ENCODE results near the gene MTFR1L.

The MTFR1L gene

GRCh38 chr1:25779894-25780293 is 39.9 kb upstream of the MTFR1L start:
- no peak overlapping the region for H3K27ac ChIP-seq (ENCODE audit: low read length)
- no peaks in the 10 kb centered on the region for H3K27me3 ChIP-seq (ENCODE audit: control insufficient read depth, insufficient read depth, low read length)
- no peaks in the 10 kb centered on the region for H3K36me3 ChIP-seq (ENCODE audit: control insufficient read depth, insufficient read depth, low read length)
- peaks cover 9% of the 10 kb centered on the region for H3K4me1 ChIP-seq (ENCODE audit: control insufficient read depth, insufficient read depth, low read length)
- no CpG with 5 or more reads among the region's 4 CpGs for WGBS (ENCODE audit: insufficient coverage, insufficient read length)
- no peak for DNase-seq (ENCODE audit: low read depth, low spot score)
- H3K9me3 ChIP-seq (ENCODE audit: control insufficient read depth, insufficient read depth, low read length) = no peaks in the 10 kb centered on the region
- H3K4me3 ChIP-seq (ENCODE audit: low read length) = no peak overlapping the region

- Histone ChIP-seq H3K36me3 (ENCODE audit: control insufficient read depth, insufficient read depth, low read length) (no peaks in the 10 kb centered on the region), H3K27ac (ENCODE audit: low read length) (no peak overlapping the region), H3K4me1 (ENCODE audit: control insufficient read depth, insufficient read depth, low read length) (peaks cover 9% of the 10 kb centered on the region), H3K4me3 (ENCODE audit: low read length) (no peak overlapping the region), H3K27me3 (ENCODE audit: control insufficient read depth, insufficient read depth, low read length) (no peaks in the 10 kb centered on the region), H3K9me3 (ENCODE audit: control insufficient read depth, insufficient read depth, low read length) (no peaks in the 10 kb centered on the region)
- no peak for DNase-seq (ENCODE audit: low read depth, low spot score)
- no CpG with 5 or more reads among the region's 14 CpGs for WGBS (ENCODE audit: insufficient coverage, insufficient read length)
Observed at GRCh38 chr1:25780318-25781129, 39.2 kb upstream of the MTFR1L start.

- Histone ChIP-seq H3K27me3 (ENCODE audit: control insufficient read depth, insufficient read depth, low read length) (no peaks in the 10 kb centered on the region), H3K36me3 (ENCODE audit: control insufficient read depth, insufficient read depth, low read length) (no peaks in the 10 kb centered on the region), H3K27ac (ENCODE audit: low read length) (no peak overlapping the region), H3K9me3 (ENCODE audit: control insufficient read depth, insufficient read depth, low read length) (no peaks in the 10 kb centered on the region), H3K4me3 (ENCODE audit: low read length) (no peak overlapping the region), H3K4me1 (ENCODE audit: control insufficient read depth, insufficient read depth, low read length) (peaks cover 9% of the 10 kb centered on the region)
- no CpG with 5 or more reads among the region's 3 CpGs for WGBS (ENCODE audit: insufficient coverage, insufficient read length)
- no peak for DNase-seq (ENCODE audit: low read depth, low spot score)
Observed at GRCh38 chr1:25781130-25781433, 38.7 kb upstream of the MTFR1L start.

DNA sequence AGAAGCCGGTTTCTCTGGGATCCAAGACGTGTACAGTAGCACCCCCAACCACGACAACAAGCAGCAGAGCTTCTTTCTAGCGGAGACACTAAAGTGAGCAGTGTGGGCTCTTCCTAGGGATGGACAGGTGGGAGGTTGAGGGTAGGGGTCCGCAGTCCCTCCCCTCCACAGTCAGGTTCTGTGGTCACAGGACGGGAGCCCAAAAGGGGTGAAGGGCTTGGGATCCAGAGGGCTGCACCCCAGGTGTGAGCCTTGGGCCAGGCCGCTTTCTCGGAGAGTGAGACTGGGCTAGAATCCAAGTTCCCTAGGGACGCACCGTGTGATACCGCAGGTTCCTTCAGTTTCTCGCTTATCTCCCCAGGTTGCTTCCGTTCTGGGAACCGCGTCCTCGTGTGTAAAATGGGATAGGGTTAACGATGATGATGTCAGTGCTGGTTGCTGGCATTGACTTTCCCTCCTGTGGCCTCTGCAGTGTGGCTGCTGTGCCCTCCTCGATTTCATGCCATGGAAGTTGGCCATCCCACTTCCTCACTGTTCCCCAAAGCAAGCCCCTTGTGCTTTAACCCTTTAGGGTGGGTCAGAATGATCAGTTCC is 37.0 kb upstream of the MTFR1L start:
- no peaks in the 10 kb centered on the region for H3K36me3 ChIP-seq (ENCODE audit: control insufficient read depth, insufficient read depth, low read length)
- DNase-seq (ENCODE audit: low read depth, low spot score) = no peak
- WGBS (ENCODE audit: insufficient coverage, insufficient read length) = no CpG with 5 or more reads among the region's 18 CpGs
- H3K27me3 ChIP-seq (ENCODE audit: control insufficient read depth, insufficient read depth, low read length) = no peaks in the 10 kb centered on the region
- H3K4me1 ChIP-seq (ENCODE audit: control insufficient read depth, insufficient read depth, low read length) = peaks cover 9% of the 10 kb centered on the region
- H3K9me3 ChIP-seq (ENCODE audit: control insufficient read depth, insufficient read depth, low read length) = no peaks in the 10 kb centered on the region
- no peak overlapping the region for H3K27ac ChIP-seq (ENCODE audit: low read length)
- H3K4me3 ChIP-seq (ENCODE audit: low read length) = no peak overlapping the region

DNA sequence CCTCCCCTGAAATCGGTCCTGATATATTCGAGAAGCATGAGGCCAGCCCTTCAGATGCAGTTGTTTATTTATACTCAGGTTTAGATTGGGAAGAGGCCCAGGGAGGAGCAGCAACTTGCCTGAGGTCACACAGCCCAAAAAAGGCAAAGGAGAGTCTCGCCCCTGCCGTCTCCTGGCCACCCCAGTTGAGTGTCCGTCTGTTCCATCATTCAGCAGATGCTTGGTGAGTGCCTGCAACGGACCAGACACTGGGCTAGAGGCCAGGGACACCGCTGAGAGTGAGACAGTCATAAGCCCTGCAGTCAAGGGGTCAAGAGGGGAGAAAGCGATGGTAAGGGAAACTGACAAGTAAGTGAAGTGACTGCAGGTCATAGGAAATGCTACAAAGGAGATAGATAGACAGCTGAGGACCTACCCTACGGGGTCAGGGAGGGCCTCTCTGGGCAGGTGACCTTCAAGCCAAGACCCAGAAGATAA is 35.1 kb upstream of the MTFR1L start:
- no peak for DNase-seq (ENCODE audit: low read depth, low spot score)
- Histone ChIP-seq H3K9me3 (ENCODE audit: control insufficient read depth, insufficient read depth, low read length) (no peaks in the 10 kb centered on the region), H3K4me1 (ENCODE audit: control insufficient read depth, insufficient read depth, low read length) (peaks cover 9% of the 10 kb centered on the region), H3K27me3 (ENCODE audit: control insufficient read depth, insufficient read depth, low read length) (no peaks in the 10 kb centered on the region), H3K4me3 (ENCODE audit: low read length) (no peak overlapping the region), H3K27ac (ENCODE audit: low read length) (no peak overlapping the region), H3K36me3 (ENCODE audit: control insufficient read depth, insufficient read depth, low read length) (no peaks in the 10 kb centered on the region)
- no CpG with 5 or more reads among the region's 9 CpGs for WGBS (ENCODE audit: insufficient coverage, insufficient read length)

DNA sequence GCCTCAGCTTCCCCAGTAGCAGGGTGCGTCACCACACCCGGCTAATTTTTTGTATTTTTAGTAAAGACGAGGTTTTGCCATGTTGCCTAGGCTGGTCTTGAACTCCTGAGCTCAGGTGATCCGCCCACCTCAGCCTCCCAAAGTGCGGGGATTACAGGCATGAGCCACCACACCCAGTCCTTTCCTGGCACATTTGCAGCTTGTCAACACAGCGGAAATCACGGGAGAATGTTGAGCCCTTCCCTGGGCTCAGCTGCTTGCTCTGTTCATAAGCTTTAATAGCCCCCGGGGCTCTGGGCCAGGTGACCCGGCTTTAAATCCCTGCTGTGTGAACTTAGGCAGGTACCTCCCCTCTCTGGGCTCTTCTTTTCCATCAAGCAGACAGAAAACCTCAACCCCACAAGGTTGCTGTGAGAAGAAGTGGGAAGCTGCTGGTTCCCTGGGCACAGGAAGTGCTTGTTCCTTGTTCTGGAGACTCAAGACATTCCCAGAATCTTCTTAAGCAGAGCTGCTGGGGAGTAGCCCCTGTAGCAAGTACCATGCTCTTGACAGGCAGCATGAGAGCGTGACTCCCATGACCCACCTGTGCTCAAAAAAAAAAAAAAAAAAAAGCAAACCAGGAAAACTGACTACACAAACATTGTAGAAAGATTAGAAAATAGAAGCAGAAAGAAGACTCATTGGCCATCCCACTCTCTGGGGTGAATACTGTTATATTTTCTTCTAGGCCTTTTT is 34.3 kb upstream of the MTFR1L start:
- no peak overlapping the region for H3K27ac ChIP-seq (ENCODE audit: low read length)
- H3K4me1 ChIP-seq (ENCODE audit: control insufficient read depth, insufficient read depth, low read length) = peaks cover 7% of the 10 kb centered on the region
- DNase-seq (ENCODE audit: low read depth, low spot score) = no peak
- H3K27me3 ChIP-seq (ENCODE audit: control insufficient read depth, insufficient read depth, low read length) = no peaks in the 10 kb centered on the region
- no peaks in the 10 kb centered on the region for H3K36me3 ChIP-seq (ENCODE audit: control insufficient read depth, insufficient read depth, low read length)
- H3K4me3 ChIP-seq (ENCODE audit: low read length) = no peak overlapping the region
- WGBS (ENCODE audit: insufficient coverage, insufficient read length) = no CpG with 5 or more reads among the region's 10 CpGs
- no peaks in the 10 kb centered on the region for H3K9me3 ChIP-seq (ENCODE audit: control insufficient read depth, insufficient read depth, low read length)

GRCh38 chr1:25786887-25787759 is 32.6 kb upstream of the MTFR1L start:
- DNase-seq (ENCODE audit: low read depth, low spot score) = no peak
- Histone ChIP-seq H3K4me1 (ENCODE audit: control insufficient read depth, insufficient read depth, low read length) (no peaks in the 10 kb centered on the region), H3K9me3 (ENCODE audit: control insufficient read depth, insufficient read depth, low read length) (no peaks in the 10 kb centered on the region), H3K27me3 (ENCODE audit: control insufficient read depth, insufficient read depth, low read length) (no peaks in the 10 kb centered on the region), H3K36me3 (ENCODE audit: control insufficient read depth, insufficient read depth, low read length) (no peaks in the 10 kb centered on the region), H3K27ac (ENCODE audit: low read length) (no peak overlapping the region), H3K4me3 (ENCODE audit: low read length) (no peak overlapping the region)
- no CpG with 5 or more reads among the region's 11 CpGs for WGBS (ENCODE audit: insufficient coverage, insufficient read length)

DNA sequence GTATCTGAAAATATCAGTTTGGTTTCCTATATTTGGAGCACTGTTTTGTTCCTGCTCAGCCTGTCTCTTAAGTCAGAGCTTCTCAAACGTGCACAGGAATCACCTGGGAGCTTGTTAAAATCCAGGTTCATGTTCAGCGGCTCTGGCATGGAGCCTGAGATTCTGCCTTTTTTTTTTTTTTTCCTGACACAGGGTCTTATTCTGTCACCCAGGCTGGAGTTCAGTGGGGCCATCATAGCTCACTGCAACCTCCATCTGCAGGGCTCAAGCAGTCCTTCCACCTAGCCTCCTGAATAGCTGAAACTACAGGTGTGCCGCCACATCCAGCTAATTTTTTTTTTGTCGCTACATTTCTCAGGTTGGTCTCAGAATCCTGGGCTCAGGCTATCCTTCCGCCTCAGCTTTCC is 32.0 kb upstream of the MTFR1L start:
- WGBS (ENCODE audit: insufficient coverage, insufficient read length) = no CpG with 5 or more reads among the region's 5 CpGs
- no peaks in the 10 kb centered on the region for H3K4me1 ChIP-seq (ENCODE audit: control insufficient read depth, insufficient read depth, low read length)
- no peak for DNase-seq (ENCODE audit: low read depth, low spot score)
- no peaks in the 10 kb centered on the region for H3K36me3 ChIP-seq (ENCODE audit: control insufficient read depth, insufficient read depth, low read length)
- H3K27ac ChIP-seq (ENCODE audit: low read length) = no peak overlapping the region
- no peaks in the 10 kb centered on the region for H3K9me3 ChIP-seq (ENCODE audit: control insufficient read depth, insufficient read depth, low read length)
- H3K27me3 ChIP-seq (ENCODE audit: control insufficient read depth, insufficient read depth, low read length) = no peaks in the 10 kb centered on the region
- no peak overlapping the region for H3K4me3 ChIP-seq (ENCODE audit: low read length)

GRCh38 chr1:25790472-25790871 is 29.3 kb upstream of the MTFR1L start:
- Histone ChIP-seq H3K4me1 (ENCODE audit: control insufficient read depth, insufficient read depth, low read length) (no peaks in the 10 kb centered on the region), H3K27ac (ENCODE audit: low read length) (no peak overlapping the region), H3K4me3 (ENCODE audit: low read length) (no peak overlapping the region), H3K9me3 (ENCODE audit: control insufficient read depth, insufficient read depth, low read length) (no peaks in the 10 kb centered on the region), H3K27me3 (ENCODE audit: control insufficient read depth, insufficient read depth, low read length) (no peaks in the 10 kb centered on the region), H3K36me3 (ENCODE audit: control insufficient read depth, insufficient read depth, low read length) (no peaks in the 10 kb centered on the region)
- WGBS (ENCODE audit: insufficient coverage, insufficient read length) = no CpG with 5 or more reads among the region's 6 CpGs
- DNase-seq (ENCODE audit: low read depth, low spot score) = no peak

GRCh38 chr1:25792115-25792514 is 27.6 kb upstream of the MTFR1L start:
- H3K9me3 ChIP-seq (ENCODE audit: control insufficient read depth, insufficient read depth, low read length) = no peaks in the 10 kb centered on the region
- H3K27ac ChIP-seq (ENCODE audit: low read length) = no peak overlapping the region
- DNase-seq (ENCODE audit: low read depth, low spot score) = no peak
- H3K27me3 ChIP-seq (ENCODE audit: control insufficient read depth, insufficient read depth, low read length) = no peaks in the 10 kb centered on the region
- no CpG with 5 or more reads among the region's 4 CpGs for WGBS (ENCODE audit: insufficient coverage, insufficient read length)
- no peak overlapping the region for H3K4me3 ChIP-seq (ENCODE audit: low read length)
- H3K4me1 ChIP-seq (ENCODE audit: control insufficient read depth, insufficient read depth, low read length) = no peaks in the 10 kb centered on the region
- H3K36me3 ChIP-seq (ENCODE audit: control insufficient read depth, insufficient read depth, low read length) = no peaks in the 10 kb centered on the region

Measured in iPS DF 6.9 (cell line).